Activated T-helper 1 cell treated with Interleukin-2 at 50 U/mL for 16 hours (primary cell): ENCODE results near the gene DGCR6L.
"Not testable (repeated sequence)": the region's sequence is repeated elsewhere in the genome, so short reads cannot be mapped to it uniquely, and the experiment has no call there.

ENCODE experiments used
- DNase-seq: peaks from one replicate; pipeline ENCODE4 v3.0.0-alpha.2; 2020; ENCODE audit warnings: low read depth

The DGCR6L gene

DNA sequence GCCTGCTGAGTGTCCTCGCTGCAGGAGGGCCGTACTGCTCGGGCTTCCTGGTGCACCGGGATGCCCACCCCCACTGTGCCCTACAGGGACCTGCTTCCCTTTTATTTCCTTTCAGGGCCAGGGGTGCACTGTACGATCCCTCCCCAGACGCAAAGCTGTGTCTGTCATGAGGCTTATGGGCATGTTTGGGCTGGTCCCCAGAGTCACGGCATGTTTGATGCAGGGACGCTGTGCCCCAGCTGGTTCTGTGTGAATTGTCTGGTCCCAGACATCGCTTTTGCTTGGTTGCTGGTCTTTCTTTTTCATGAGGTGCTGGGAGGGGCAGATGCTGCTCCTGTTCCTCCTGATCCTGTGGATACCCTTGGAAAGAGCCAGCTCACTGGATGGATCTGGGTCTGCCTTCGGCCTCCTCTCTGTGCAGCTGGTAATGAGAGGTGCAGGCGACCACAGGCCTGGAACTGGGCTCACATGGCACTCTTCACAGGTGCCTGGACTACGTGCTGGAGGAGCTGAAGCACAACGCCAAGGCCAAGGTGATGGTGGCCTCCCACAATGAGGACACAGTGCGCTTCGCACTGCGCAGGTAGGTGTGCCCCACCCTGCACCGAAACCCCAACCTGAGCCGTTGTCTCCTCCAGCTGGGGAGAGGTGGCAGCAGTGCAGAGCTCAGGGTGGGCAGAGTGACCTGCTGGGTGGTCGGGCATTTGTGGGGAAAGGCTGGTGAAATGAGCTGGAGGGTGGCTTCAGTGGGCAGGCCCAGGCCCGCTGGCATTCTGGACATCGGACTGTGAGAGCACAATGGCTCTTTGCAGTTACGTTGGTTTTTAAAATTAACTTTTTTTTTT lies 10.8 kb downstream of the DGCR6L start:
- DNase-seq = not testable (repeated sequence)

DNA sequence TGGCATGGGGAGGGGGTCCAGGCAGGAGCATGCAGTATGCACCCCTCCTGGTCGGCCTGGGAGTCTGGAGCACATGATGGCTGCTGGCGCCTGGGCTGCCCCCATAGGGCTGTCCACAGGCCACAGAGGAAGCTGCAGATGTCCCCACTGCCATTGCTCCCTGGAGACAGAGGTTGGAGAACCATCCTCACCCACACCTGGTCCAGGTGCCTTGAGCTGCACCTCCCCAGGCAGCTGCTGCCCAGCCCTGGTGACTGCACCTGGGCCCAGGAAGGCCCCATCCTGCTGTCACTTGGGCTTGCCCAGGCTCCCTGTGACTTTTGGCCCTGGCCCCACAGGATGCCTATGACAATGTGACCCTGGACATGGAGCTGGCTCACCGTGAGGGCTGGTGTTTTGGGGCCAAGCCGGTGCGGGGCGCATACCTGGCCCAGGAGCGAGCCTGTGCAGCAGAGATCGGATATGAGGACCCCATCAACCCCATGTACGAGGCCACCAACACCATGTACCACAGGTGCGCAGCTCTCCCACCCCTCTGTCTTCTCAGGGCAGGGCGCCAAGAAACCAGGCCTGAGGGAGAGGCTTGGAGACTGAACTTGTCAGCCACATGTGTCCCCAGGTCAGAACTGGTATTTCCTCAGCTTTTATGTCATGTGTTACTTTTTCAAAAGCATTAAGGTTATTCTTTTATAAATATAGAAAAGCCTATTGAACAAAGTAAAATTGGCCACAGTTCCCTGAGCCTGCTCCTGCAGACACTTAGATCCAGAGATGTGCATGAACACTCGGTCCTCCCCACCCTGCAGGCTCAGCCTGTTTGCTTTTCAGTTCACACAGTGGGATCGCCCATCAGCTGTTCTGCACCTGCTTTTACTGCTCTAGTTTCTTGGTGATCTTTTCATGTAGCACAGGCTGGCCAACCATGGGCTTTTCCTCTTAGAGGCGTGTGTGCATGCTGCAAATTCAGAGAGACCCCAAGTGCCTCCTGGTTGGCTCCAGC lies 12.1 kb downstream of the DGCR6L start:
- not testable (repeated sequence) for DNase-seq

DNA sequence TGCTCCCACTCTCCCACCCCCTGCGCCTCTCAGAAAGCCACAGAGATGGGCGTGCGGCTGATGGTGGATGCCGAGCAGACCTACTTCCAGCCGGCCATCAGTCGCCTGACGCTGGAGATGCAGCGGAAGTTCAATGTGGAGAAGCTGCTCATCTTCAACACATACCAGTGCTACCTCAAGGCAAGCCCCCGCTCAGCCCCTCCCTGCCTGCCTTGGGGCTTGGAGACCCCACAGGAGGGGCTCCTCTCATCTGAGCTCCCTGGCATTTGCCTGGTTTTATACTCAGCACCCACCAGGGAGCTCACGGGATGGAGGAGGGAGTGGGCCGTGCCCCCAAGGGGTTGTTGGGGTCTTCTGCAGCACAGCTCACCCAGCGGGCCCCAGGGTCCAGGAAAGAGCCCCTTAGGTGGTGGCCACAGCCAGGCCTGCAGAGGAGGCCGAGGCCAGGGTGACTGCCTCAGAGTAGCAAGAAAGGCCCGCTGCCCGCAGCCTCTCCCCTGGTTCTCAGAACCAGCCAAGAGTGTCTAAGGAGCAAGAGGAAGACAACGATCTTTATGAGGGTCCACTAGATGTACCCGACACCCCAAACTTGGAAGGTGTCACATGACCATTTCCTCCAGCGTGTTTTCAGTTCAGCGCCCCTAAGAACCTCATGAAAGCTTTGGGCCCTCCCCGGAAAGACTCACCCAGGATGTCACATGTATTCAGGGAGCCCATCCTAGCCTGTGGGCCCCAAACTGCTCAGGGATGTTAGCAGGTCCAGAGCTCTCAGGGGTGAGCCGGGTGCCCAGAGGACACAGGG lies 13.0 kb downstream of the DGCR6L start:
- not testable (repeated sequence) for DNase-seq

DNA sequence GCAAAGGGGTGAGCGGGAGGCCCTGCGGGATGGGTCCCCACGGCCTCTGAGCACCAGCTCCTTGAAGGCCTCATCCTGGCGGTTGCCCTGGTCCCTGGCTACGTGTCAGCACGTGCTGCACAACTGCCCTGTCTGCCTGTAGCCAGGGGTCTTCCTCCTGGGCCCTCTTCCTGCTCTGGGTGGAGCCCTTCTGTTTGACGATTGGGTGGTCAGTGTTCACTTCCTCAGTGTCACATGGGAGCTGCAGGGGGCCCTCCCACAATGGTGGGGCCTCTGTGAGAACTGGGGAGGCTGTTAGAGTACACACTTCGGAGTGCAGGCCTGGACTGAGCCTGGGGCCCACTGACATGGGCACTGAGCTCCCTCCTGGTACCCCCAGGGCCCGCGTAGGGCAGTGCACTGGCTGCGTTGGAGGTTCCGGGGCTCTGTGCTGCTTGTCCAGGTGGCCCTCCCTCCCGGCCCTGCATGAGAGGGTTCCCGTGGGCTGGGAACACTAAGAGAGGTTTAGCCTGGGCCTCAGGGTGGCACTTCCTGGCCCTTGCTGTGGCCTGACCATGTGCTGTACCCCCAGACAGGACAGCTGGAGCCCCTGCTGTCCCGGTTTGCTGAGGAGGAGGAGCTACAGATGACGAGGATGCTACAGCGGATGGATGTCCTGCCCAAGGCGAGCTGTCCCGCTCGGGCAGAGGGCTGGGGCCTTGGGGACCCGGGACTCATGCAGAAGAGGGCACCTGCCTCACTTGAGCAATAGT lies 13.8 kb downstream of the DGCR6L start:
- DNase-seq = no peak

DNA sequence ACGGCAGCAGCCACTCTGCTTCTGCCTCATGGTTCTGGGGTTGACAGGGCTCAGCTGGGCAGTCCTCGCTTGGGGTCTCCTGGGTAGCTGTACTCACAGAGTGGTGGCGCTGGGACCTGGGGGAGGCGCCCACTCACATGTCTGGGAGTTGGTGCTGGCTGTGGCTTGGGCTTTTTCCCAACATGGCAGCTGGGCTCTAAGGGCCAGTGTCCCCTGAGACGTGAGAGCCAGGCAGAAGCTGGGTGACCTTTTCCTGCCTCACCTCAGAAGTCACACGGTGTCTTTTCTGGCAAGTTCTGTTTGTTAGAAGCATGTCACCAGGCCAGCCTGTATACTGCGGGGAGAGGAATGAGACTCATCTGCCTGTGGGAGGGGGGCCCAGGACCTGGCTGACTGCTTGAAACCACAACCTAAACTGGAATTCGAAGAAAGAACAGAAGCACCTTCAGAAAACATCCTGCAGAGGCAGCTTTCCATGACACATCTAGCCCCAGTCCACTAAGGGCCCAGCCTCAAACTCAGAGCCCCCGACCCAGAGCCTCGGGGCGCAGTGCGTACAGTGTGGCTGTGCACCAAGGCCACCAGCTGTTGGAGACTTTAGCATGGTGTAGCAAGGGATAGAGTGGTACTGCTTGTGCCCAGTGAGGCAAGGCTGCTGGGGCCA lies 14.5 kb downstream of the DGCR6L start:
- not testable (repeated sequence) for DNase-seq

DNA sequence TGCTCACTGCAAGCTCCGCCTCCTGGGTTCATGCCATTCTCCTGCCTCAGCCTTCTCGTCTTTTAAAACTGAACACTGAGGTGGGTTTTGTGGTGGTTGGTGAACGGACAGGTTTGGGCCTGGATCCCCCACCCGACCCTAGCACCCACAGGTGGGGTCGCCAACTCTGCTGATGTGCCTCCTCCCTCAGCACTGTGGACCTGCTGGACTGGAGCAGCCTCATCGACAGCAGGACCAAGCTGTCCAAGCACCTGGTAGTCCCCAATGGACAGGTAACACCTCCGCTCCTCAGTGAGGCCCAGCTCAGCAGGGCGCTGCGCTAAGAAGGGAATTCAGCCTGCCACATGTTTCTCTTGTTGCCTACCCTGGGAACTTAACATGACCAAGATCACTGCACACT lies 15.2 kb downstream of the DGCR6L start:
- DNase-seq = no peak

DNA sequence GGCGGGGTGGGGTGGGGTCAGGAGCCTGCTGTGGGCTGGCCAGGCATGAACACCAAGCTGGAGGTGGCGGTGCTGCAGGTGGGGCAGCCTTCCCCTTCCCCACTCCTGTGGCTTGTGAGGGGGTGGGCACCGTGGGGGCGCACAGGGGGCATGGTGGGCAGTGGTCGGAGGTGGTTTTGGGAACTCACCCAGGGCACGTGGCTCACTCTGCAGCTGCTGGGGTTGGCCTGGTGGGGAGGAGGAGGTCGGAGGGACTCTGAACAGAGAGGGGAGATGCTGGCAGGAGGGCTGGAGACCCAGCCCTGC lies 16.7 kb downstream of the DGCR6L start:
- not testable (repeated sequence) for DNase-seq

DNA sequence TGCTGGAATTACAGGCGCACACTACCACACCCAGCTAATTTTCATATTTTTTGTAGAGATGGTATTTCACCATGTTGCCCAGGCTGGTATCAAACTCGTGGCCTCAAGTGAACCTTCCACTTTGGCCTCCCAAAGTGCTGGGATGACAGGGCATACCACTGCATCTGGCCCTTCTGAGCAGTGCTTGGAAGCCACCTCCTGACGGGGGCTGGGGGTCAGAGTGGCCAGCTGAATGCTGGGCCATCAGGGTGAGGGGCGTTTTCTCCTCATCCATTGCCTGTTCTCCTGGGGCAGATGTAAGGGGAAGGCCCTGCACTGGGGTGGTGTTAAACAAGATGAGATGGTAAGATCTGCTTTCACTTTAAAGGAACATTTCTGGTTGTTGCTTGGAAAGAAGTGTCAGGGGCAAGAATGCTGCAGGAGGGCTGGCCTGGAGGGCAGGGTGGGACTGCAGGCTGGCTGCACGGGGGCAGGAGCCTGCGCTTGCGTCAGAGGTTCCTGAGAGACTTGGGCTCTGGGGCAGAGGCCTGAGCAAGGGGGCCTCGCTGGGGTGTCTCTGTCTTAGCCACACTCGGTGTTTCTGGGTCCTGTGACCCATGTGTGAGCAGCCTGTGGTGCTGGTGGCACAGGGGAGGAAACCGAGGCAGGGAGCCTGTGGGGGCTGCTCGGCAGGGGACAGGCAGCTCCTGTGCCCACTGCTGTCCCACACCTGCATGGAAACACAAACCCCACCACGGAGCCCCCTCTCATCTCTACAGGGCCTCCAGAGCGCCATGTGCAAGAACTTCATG lies 17.2 kb downstream of the DGCR6L start:
- DNase-seq = no peak

DNA sequence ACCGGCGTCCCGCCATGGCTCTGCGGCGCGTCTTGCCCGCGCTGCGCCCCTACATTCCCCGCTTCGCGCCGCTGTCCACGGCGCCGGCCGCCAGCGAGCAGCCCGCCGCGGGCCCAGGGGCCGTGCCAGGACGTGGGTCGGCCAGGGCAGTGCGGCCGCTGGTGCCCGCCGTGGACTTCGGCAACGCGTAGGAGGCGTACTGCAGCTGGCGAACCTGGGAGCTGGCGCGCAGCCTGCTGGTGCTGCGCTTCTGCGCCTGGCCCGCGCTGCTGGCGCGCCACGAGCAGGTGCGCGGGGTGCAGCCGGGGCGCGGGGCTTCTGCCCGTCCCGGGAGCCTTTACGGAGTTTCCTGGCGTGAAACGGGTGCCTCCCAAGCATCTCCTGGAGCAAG lies 20.1 kb downstream of the DGCR6L start:
- DNase-seq = no peak

DNA sequence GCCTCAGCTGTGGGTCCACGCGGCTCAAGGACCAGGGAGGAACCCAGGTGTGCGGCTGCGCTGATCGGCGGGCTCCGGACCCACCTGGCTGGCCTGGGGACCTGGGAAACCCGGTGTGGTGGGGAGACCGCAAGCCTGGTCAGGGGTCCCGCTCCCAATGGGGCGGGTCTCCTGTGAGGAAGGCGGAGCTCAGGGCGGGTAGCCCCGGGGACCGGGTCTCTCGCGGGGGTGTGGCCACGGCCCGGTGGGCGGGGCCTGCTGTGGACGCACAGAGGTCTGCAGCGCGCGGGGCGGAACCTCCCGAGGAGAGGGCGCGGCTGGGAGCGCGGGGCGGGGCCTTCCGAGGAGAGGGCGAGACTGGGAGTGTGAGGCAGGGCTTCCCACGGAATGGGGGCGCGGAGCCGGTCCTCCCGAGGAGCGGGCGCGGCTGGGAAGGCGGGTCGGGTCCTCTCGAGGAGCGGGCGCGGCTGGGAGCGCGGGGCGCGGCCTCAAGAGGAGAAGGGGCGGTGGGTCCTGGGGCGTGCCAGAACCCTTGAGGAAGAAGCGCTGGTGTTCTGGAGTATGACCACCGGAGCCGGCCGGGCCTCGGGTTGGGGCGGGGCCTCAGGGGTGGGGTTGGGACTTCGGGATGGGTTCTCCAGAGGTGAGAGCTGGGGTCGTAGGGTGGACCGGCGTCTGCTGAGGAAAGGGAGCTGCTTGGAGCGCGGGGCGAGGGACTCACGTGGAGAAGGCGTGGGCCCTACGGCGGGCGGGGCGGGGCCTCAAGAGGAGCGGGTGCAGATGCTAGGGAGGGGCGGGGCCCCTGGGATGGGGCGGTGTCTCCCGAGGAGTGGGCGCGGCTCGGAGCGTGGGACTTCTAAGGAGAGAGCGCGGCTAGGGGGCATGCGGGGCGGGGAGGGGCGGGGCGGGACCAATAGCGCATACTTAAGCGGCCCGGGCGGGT lies 20.8 kb downstream of the DGCR6L start:
- peak; percentile 86 for DNase-seq

DNA sequence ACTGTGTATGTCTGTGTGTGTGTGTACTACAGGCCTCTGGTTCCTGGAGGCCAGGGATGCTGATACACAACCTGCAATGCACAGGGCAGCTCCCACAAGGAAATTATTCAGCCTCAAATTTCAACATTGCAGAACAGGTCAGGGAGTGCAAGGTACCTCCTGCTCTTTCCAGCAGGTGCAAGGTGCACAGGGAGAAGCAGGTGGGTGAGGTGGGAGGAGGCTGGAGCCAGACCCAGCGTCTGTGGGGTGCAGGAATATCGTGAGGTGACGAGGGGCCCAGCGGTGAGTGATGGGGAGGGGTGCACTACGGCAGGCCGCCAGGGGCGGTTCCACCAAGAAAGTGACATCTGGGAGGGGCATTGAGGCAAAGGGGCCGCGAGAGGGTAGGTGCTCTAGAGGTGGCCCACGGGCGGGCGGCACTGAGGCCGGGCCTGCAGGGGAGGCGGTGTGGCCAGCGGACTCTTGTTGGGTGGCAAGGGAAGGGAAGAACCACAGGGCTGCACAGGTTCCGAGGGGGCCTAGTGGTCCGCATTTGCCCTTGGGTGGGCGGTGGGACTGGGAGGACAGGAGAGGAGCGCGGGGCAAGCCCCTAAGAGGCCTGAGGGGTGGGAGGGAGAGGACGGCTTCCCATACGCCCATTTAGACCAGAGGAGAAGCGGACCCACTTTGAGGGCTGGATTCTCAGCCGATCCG lies 21.6 kb downstream of the DGCR6L start:
- no peak for DNase-seq

DNA sequence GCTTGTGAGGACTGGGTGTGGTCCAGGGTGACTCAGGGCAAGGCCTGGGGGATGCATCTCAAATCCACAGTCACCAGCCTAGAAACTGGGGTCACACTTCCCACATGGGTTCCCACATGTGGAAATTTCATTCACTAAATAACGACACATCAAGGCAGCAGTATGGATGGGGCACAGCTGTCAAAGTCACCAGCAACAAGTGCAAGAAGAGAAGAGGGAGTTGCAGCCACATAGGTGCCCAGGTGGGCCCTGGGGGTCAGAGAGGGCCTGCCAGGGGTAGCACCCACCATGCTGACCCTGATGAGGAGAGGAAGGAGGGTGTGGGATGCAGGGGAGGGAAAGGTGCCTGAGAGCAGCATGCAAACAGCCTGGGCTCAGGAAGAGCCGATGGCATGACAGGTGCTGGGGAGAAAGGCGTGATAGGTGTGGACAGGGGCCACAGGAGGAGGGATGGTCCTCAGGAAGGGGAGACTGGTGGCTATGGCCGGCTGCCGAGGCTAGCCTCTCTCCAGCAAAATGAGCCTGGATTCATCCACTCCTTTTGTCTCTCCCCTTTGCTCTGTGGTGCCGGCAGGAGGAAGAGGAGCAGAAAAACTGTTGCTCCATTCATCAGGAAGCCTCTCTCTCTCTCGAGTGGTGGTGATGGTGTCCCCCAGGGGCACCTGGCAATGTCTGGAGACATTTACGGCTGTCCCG lies 22.3 kb downstream of the DGCR6L start:
- DNase-seq = no peak

DNA sequence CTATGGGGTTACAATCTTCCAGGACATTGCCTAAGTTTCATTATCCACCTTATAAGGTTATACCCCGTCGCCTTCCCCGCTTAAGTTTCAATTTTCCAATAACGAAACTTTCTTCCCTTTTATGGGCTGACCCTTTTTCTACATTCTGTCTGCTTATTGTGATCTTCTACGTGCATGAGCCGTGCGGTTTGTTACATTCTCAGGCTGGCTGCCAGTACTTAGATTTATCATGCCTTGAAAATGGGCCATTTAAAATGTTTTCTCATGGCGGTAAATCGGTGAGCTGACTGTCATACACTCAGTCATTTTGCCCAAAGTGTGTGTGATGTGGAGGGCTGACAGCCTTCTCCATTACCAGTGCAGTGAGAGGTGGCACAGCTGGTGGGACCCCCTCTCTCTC lies 23.3 kb downstream of the DGCR6L start:
- no peak for DNase-seq

DNA sequence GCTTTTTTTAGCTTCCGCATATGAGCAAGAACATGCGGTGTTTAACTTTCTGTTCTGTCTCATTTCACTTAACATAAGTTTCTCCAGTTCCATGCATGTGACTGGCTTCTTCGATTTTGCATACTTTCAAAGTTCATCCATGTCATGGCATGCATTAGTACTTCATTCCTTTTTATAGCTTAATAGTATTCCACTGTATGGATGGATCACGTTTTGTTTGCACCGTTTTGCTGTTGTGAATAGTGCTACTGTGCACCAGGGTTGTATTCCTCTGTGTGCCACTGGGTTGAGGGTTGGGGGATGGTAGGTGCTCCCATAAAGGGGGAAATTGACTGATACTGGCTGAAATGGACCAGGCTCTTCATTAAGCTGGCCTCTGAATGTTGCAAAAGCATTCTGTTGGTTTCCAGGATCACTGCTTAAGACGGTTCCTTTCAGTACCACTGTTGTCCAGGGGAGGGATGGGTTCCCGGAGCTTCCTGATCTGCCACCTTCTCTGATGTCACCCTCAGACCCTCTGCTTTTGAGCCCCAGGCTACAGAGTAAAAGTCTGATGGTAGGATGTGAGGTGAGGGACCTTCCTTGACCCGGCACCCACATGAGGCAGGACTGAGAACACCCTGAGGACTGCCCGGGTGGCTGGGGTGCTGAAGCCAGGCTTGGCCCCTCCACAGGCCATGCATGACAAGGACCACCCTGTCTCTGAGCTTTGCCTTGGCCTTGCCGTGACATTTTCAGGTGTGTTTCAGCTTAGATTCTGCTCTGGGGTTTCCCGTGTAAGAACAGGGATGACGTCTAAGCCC lies 24.4 kb downstream of the DGCR6L start:
- DNase-seq = no peak

DNA sequence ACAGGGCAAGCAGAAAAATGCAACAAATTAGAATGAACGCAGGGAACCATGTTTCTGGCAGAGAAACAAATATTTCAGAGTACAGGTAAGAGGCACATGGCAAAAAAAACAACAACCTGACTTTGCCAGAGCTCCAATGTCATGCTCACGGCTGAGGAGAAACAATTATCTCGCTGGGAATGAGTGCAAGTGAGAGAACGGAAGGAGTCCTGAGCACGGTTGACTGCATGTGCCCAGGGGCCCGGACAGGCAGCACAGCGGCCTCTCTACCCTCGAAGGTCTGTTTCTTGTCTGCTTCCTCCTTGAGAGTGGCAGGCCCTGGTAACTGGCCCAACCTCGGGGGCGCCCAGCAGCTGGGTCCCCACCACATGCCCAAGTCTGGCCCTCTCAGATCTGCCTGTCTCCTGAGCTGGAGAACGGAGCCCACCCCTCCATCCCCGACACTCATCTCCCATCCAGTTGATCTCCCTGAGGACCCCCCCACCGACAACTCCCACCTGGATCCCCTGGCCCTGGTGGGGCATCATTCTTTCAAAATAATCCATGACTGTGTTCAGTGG lies 27.1 kb downstream of the DGCR6L start:
- DNase-seq = no peak

DNA sequence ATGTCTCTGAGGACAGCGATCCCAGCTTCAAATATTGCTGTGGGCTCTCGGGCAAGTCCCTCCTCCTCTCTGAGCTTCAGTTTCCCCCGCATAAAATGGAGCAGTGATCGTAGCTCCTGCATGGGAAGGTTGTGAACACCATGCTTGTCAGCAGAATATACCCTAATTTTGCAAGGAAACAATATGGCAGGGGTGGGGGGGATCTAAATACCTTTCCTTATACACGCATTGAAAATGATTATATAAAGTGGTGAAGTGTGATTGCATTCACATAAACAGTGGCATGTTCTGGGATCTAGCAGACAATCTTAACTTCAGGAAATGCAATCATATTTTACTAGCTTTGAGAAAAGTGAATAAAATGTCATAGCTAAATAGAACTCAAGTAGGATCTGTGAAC lies 27.8 kb downstream of the DGCR6L start:
- no peak for DNase-seq
